ENCODE results near the gene ERGIC1. TPM values are rescaled to one million over a fixed set of nuclear protein-coding genes. Genes with fewer than 3 reads are reported as not detected.

The ERGIC1 gene
- total and polyA plus RNA-seq, 2 of the 13 experiments (the other 11 are each of a cell fraction or from before 2014, with no cell fraction given), result 78.5 to 184 TPM

DNA sequence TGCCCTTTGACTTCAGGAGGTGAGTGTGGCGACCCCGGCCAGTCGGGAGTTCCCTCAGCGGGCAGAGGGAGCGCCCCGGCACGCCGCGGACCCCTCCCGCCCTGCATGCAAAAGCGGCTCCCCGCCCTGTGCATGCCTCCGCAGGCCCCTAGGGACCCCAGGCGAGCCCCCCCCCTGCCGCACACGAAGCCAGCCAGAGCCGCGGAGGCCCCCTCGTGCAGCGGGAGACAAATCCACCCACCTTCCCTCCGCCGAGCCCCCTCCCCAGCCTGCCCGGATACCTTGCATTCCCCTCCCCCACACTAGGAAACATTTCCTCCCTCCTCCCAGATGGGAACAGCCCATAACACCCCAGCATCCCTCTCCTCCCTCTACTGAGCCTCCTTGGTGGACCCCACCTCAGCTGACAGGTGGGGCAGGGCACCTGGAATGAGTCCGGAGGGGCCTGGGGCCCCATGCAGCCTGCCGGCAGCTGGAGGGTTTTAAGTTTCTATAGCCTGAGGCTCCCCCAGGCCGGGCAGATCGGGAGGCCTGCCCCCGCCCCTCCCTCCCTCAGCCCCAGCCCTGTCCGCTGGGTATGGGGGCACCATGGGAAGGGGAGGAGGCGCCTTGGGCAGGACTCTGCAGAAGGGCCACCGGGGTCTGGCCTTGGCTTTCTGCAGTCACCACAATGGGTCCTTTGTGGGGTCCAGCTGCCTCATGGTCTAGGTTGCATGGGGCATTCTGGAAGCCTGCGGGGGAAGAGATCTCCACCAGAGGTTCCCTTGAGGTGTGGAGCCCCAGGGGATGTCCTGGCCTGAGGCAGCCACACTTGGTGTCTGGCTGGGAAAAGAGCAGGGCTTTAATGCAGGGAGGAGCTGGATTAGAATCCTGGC is 601 bp downstream of the ERGIC1 start (continued):
- TF ChIP-seq ZNF775 (CRISPR knock-in tag; IDR thresholded peaks at IDR 0.05; ENCODE audit: borderline replicate concordance) (no peak), HNRNPL (IDR thresholded peaks at IDR 0.05; ENCODE audit: low read depth, low read length) (peak; percentile 90), ZBTB42 (CRISPR knock-in tag; IDR thresholded peaks at IDR 0.05) (0 out of 2 replicates have a peak, but pooled peaks have one; percentile 41), ZNF564 (CRISPR knock-in tag; IDR thresholded peaks at IDR 0.05) (0 out of 2 replicates have a peak, but pooled peaks have one; percentile 32), ZNF44 (CRISPR knock-in tag; IDR thresholded peaks at IDR 0.05) (no peak), SRSF1 (optimal IDR thresholded peaks at IDR 0.05; ENCODE audit: low read depth, low read length) (peak; percentile 47), AGO2 (optimal IDR thresholded peaks at IDR 0.05; ENCODE audit: low read depth, low read length) (peak; percentile 55), ZNF333 (CRISPR knock-in tag; IDR thresholded peaks at IDR 0.05; ENCODE audit: borderline replicate concordance) (0 out of 2 replicates have a peak, but pooled peaks have one; percentile 34), ZNF225 (CRISPR knock-in tag; IDR thresholded peaks at IDR 0.05) (no peak), SOX6 (IDR thresholded peaks at IDR 0.05) (no peak), SOX6 (CRISPR knock-in tag; IDR thresholded peaks at IDR 0.05) (peak; percentile 27; the same call in 1 of the 2 replicates), CREB1 (IDR thresholded peaks at IDR 0.05) (no peak), CREB1 (CRISPR knock-in tag; IDR thresholded peaks at IDR 0.05) (no peak), ZFP90 (CRISPR knock-in tag; IDR thresholded peaks at IDR 0.05; ENCODE audit: borderline replicate concordance) (no peak; the same call in 1 of the 2 replicates), REXO4 (CRISPR knock-in tag; IDR thresholded peaks at IDR 0.05; ENCODE audit: borderline replicate concordance) (no peak), RAD21 (CRISPR knock-in tag; IDR thresholded peaks at IDR 0.05) (peak; percentile 59; the same call in 1 of the 2 replicates)
- TF ChIP-seq, protein P1, sequence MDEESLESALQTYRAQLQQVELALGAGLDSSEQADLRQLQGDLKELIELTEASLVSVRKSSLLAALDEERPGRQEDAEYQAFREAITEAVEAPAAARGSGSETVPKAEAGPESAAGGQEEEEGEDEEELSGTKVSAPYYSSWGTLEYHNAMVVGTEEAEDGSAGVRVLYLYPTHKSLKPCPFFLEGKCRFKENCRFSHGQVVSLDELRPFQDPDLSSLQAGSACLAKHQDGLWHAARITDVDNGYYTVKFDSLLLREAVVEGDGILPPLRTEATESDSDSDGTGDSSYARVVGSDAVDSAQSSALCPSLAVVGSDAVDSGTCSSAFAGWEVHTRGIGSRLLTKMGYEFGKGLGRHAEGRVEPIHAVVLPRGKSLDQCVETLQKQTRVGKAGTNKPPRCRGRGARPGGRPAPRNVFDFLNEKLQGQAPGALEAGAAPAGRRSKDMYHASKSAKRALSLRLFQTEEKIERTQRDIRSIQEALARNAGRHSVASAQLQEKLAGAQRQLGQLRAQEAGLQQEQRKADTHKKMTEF (CRISPR knock-in tag; IDR thresholded peaks at IDR 0.05), result peak; percentile 52; the same call in 1 of the 2 replicates
- TF ChIP-seq, protein P2, sequence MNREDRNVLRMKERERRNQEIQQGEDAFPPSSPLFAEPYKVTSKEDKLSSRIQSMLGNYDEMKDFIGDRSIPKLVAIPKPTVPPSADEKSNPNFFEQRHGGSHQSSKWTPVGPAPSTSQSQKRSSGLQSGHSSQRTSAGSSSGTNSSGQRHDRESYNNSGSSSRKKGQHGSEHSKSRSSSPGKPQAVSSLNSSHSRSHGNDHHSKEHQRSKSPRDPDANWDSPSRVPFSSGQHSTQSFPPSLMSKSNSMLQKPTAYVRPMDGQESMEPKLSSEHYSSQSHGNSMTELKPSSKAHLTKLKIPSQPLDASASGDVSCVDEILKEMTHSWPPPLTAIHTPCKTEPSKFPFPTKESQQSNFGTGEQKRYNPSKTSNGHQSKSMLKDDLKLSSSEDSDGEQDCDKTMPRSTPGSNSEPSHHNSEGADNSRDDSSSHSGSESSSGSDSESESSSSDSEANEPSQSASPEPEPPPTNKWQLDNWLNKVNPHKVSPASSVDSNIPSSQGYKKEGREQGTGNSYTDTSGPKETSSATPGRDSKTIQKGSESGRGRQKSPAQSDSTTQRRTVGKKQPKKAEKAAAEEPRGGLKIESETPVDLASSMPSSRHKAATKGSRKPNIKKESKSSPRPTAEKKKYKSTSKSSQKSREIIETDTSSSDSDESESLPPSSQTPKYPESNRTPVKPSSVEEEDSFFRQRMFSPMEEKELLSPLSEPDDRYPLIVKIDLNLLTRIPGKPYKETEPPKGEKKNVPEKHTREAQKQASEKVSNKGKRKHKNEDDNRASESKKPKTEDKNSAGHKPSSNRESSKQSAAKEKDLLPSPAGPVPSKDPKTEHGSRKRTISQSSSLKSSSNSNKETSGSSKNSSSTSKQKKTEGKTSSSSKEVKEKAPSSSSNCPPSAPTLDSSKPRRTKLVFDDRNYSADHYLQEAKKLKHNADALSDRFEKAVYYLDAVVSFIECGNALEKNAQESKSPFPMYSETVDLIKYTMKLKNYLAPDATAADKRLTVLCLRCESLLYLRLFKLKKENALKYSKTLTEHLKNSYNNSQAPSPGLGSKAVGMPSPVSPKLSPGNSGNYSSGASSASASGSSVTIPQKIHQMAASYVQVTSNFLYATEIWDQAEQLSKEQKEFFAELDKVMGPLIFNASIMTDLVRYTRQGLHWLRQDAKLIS (CRISPR knock-in tag; IDR thresholded peaks at IDR 0.05), result no peak
